CD14-positive monocyte (primary cell): ENCODE results near the gene SLC22A5. TPM values are rescaled to one million over a fixed set of nuclear protein-coding genes. Genes with fewer than 3 reads are reported as not detected.

Source experiments
- DNase-seq, 3 donors: peaks; one replicate each; pipeline ENCODE4 v3.0.0-alpha.2; 2011 to 2022
- H2AFZ ChIP-seq: 2 replicates; pipeline ENCODE4 v1.6.0; 2012; ENCODE audit warnings: mild to moderate bottlenecking, low read depth, low read length, inconsistent platforms; ENCODE audit not compliant: insufficient read depth, poor library complexity, severe bottlenecking
- H3K27ac ChIP-seq, 2 donors: 1 replicate in 1 of 2; 2 replicates in 1 of 2; pipeline ENCODE4 v1.5.1; 2012 to 2013; ENCODE audit warnings: low read length in 2 of 2, control low read depth in 1 of 2, inconsistent platforms in 1 of 2, low read depth in 1 of 2, mild to moderate bottlenecking in 1 of 2
- H3K27me3 ChIP-seq, 2 donors: one replicate each; pipeline versions ENCODE4 v1.6.0 to v1.6.1; 2011 to 2013; ENCODE audit warnings: low read length in 2 of 2; ENCODE audit not compliant: control insufficient read depth in 2 of 2, insufficient read depth in 2 of 2
- H3K36me3 ChIP-seq, 2 donors: replicated peaks in 1 of 2; 1 replicate in 1 of 2; 2 replicates in 1 of 2; pipeline versions ENCODE4 v1.5.1 to v1.6.1; 2012 to 2013; ENCODE audit warnings: low read length in 2 of 2, control low read depth in 1 of 2, inconsistent platforms in 1 of 2, mild to moderate bottlenecking in 1 of 2; ENCODE audit not compliant: insufficient read depth in 2 of 2, control insufficient read depth in 1 of 2
- H3K4me1 ChIP-seq, 2 donors: 1 replicate in 1 of 2; 2 replicates in 1 of 2; pipeline versions ENCODE4 v1.5.1 to v1.6.1; 2012 to 2013; ENCODE audit warnings: low read length in 2 of 2, control low read depth in 1 of 2, inconsistent platforms in 1 of 2, mild to moderate bottlenecking in 1 of 2, moderate library complexity in 1 of 2; ENCODE audit not compliant: insufficient read depth in 2 of 2, control insufficient read depth in 1 of 2
- H3K4me2 ChIP-seq: replicated peaks from 2 replicates; pipeline ENCODE3; 2012; ENCODE audit warnings: low read length, moderate library complexity, mild to moderate bottlenecking; ENCODE audit not compliant: poor library complexity, severe bottlenecking; ENCODE audit errors: extremely low read depth
- H3K4me3 ChIP-seq, 3 experiments: fragments of 200-600 bp in 1 of 3; sonication (generic) in 1 of 3; replicated peaks in 1 of 3; 1 replicate in 2 of 3; 2 replicates in 1 of 3; pipeline ENCODE4 v1.5.1; 2011 to 2013; ENCODE audit warnings: low read length in 3 of 3, mild to moderate bottlenecking in 3 of 3, control low read depth in 2 of 3, low read depth in 2 of 3, inconsistent platforms in 1 of 3, moderate library complexity in 1 of 3
- H3K79me2 ChIP-seq: 2 replicates; pipeline ENCODE4 v1.6.0; 2012; ENCODE audit warnings: mild to moderate bottlenecking, control low read depth, inconsistent platforms, low read length, moderate library complexity; ENCODE audit not compliant: insufficient read depth
- H3K9ac ChIP-seq: 2 replicates; pipeline ENCODE4 v1.6.0; 2017; ENCODE audit warnings: low read length, mild to moderate bottlenecking; ENCODE audit not compliant: insufficient read depth, poor library complexity, severe bottlenecking
- H3K9me3 ChIP-seq, 2 donors: replicated peaks in 1 of 2; 1 replicate in 1 of 2; 2 replicates in 1 of 2; pipeline versions ENCODE4 v1.5.1 to v1.6.1; 2012 to 2013; ENCODE audit warnings: low read length in 2 of 2, control low read depth in 1 of 2; ENCODE audit not compliant: control insufficient read depth in 1 of 2, insufficient read depth in 1 of 2
- H4K20me1 ChIP-seq: 2 replicates; pipeline ENCODE4 v1.6.0; 2012; ENCODE audit warnings: mild to moderate bottlenecking, low read length, control low read depth, moderate library complexity; ENCODE audit not compliant: insufficient read depth
- H3K27ac Mint-ChIP-seq, 7 donors: one replicate each; pipeline ENCODE4 v1.8.0; 2020; ENCODE audit warnings: mild to moderate bottlenecking in 7 of 7, mixed read lengths in 7 of 7, moderate library complexity in 6 of 7, inconsistent platforms in 2 of 7
- H3K27me3 Mint-ChIP-seq, 3 donors: one replicate each; pipeline ENCODE4 v1.8.0; 2021 to 2022; ENCODE audit warnings: low read depth in 3 of 3, mild to moderate bottlenecking in 3 of 3, mixed read lengths in 3 of 3, moderate library complexity in 3 of 3, inconsistent platforms in 1 of 3
- H3K36me3 Mint-ChIP-seq, 2 donors: one replicate each; pipeline ENCODE4 v1.8.0; 2020; ENCODE audit warnings: mixed read lengths in 2 of 2, inconsistent platforms in 1 of 2, mild to moderate bottlenecking in 1 of 2
- H3K4me1 Mint-ChIP-seq: one replicate; pipeline ENCODE4 v1.8.0; 2020; ENCODE audit warnings: mild to moderate bottlenecking, mixed read lengths
- H3K4me3 Mint-ChIP-seq, 2 donors: one replicate each; pipeline ENCODE4 v1.8.0; 2020; ENCODE audit warnings: mild to moderate bottlenecking in 2 of 2, mixed read lengths in 2 of 2, moderate library complexity in 1 of 2
- H3K9me3 Mint-ChIP-seq, 7 donors: one replicate each; pipeline ENCODE4 v1.8.0; 2020 to 2022; ENCODE audit warnings: mixed read lengths in 7 of 7, mild to moderate bottlenecking in 6 of 7, moderate library complexity in 6 of 7, inconsistent platforms in 2 of 7
- CTCF ChIP-seq: fragments of 200-600 bp; IDR thresholded peaks from one replicate; pipeline ENCODE4 v1.8.0; 2022; ENCODE audit warnings: antibody characterized with exemption, mild to moderate bottlenecking
- WGBS: methylation state at CpG from one replicate; pipeline ENCODE4 v1.1.5; 2013; ENCODE audit warnings: missing lambda C conversion rate; ENCODE audit not compliant: insufficient coverage; 5-methylcytosine and 5-hydroxymethylcytosine counted together
- intact Hi-C, 2 donors: fragments of 100-400 bp; cut with micrococcal nuclease; formaldehyde crosslinking; loops; one replicate each; pipeline versions ENCODE4 v1.15.0 to v1.15.1; 2023
- polyA plus RNA-seq, 3 donors: library from polyadenylated mRNA; depleted of rRNA in 1 of 3; unstranded in 2 of 3; stranded (reverse) in 1 of 3; fragments of 300-500 nt in 2 of 3; fragments of >200 nt in 1 of 3; fragmentation: Illumina TruSeq in 2 of 3; gene quantifications; 1 replicate in 2 of 3; 2 replicates in 1 of 3; pipeline ENCODE4 v1.2.3, GENCODE V29; 2012 to 2021

Gene SLC22A5
- polyA plus RNA-seq, 3 donors, result 2.4 to 14.6 (median 3.5) TPM

- Mint-ChIP-seq H3K36me3 (peaks cover 16 to 22% of the 10 kb centered on the region in 2 donors), H3K4me1 (peaks cover 2% of the 10 kb centered on the region), H3K27me3 (no peaks in the 10 kb centered on the region), H3K27ac (no peak overlapping the region), H3K4me3 (no peak overlapping the region), H3K9me3 (no peaks in the 10 kb centered on the region)
- 100% methylated on average over 3 of the region's 3 CpGs for WGBS
- Histone ChIP-seq H3K9ac (no peak overlapping the region), H3K27ac (no peak overlapping the region), H2AFZ (no peak overlapping the region), H3K36me3 (peaks cover 0 to 39% of the 10 kb centered on the region in 2 donors), H3K9me3 (no peaks in the 10 kb centered on the region), H3K4me3 (no peak overlapping the region), H3K79me2 (peaks cover 6% of the 10 kb centered on the region), H4K20me1 (no peaks in the 10 kb centered on the region), H3K27me3 (no peaks in the 10 kb centered on the region), H3K4me2 (no peak overlapping the region), H3K4me1 (no peaks in the 10 kb centered on the region)
- DNase-seq, result no peak
- intact Hi-C loops, result no loop called here
- TF ChIP-seq CTCF, result no peak
These were observed 9.1 kb downstream of the SLC22A5 start for GRCh38 chr5:132378580-132378979.

- no peak for DNase-seq
- Histone ChIP-seq H2AFZ (no peak overlapping the region), H3K4me3 (no peak overlapping the region), H3K79me2 (no peaks in the 10 kb centered on the region), H3K4me2 (no peak overlapping the region), H3K27ac (no peak overlapping the region), H3K36me3 (peaks cover 4 to 48% of the 10 kb centered on the region in 2 donors), H3K4me1 (peaks cover 0 to under 1% of the 10 kb centered on the region in 2 donors), H3K27me3 (no peaks in the 10 kb centered on the region), H3K9ac (no peak overlapping the region), H4K20me1 (no peaks in the 10 kb centered on the region), H3K9me3 (no peaks in the 10 kb centered on the region)
- intact Hi-C loops, result loop anchor here (10.0 kb wide), 1 partner anchor 505 kb away; no protein-coding TSS in a partner anchor
- TF ChIP-seq CTCF, result no peak
- 100% methylated on average over 6 of the region's 6 CpGs for WGBS
- H3K4me1 Mint-ChIP-seq, result peaks cover 2% of the 10 kb centered on the region
- H3K27ac Mint-ChIP-seq, result no peak overlapping the region
- H3K27me3 Mint-ChIP-seq, result no peaks in the 10 kb centered on the region
- no peak overlapping the region for H3K4me3 Mint-ChIP-seq
- H3K9me3 Mint-ChIP-seq, result no peaks in the 10 kb centered on the region
- peaks cover 22 to 28% of the 10 kb centered on the region in 2 donors for H3K36me3 Mint-ChIP-seq
These were observed 10.5 kb downstream of the SLC22A5 start for GRCh38 chr5:132380047-132380446.
